Measurements from ENCODE around the gene TPSAB1.
"Not testable (repeated sequence)": the region's sequence is repeated elsewhere in the genome, so short reads cannot be mapped to it uniquely, and the experiment has no call there.

- TF ChIP-seq CTCF (IDR thresholded peaks at IDR 0.05; ENCODE audit: insufficient read depth, low read depth, low read length); EZH2 (IDR thresholded peaks at IDR 0.05; ENCODE audit: insufficient read depth, low read length): not testable (repeated sequence)
These were observed 12.3 kb upstream of the TPSAB1 start for GRCh38 chr16:1228227-1228626.
